GM12891 (cell line): ENCODE measurements around the gene DDX5.

Experiments used
- POLR2A ChIP-seq: IDR thresholded peaks from 2 replicates; pipeline ENCODE4 v1.6.1; 2011; ENCODE audit warnings: low read depth, low read length, control low read depth
- POLR2AphosphoS5 ChIP-seq: IDR thresholded peaks from 2 replicates; pipeline ENCODE4 v1.6.1; 2011; ENCODE audit warnings: low read depth, low read length, control low read depth
- POU2F2 ChIP-seq: IDR thresholded peaks from 2 replicates; pipeline ENCODE4 v1.6.1; 2011; ENCODE audit warnings: low read depth, mild to moderate bottlenecking, control low read depth, low read length, moderate library complexity
- SPI1 ChIP-seq: IDR thresholded peaks from 2 replicates; pipeline ENCODE4 v1.6.1; 2011; ENCODE audit warnings: low read depth, low read length, control low read depth
- TAF1 ChIP-seq: IDR thresholded peaks from 2 replicates; pipeline ENCODE4 v1.6.1; 2011; ENCODE audit warnings: low read depth, low read length, control low read depth

DNA sequence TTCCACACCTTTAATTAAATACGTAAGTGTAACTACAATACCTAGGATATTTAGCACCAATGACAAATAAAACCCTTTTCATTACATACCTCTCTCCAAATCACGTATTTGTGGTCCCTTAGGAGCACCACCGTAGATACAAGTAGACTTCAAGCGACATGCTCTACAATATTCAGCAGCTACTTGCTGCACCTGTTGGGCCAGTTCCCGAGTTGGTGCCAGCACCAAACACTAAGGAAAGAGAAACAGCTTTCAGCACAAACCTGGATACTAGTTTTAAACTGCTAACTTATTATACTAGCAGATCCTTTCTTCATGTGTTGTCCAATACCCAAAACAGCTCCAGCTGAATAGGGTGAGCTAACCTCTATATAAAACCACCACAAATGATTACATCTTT, 2.7 kb downstream of the DDX5 start:
- no peak for TF ChIP-seq POLR2A
- TF ChIP-seq POU2F2 = no peak
- TF ChIP-seq POLR2AphosphoS5 = no peak
- TF ChIP-seq SPI1 = no peak
- no peak for TF ChIP-seq TAF1
